ENCODE results near the gene TBC1D7.
"Not testable (repeated sequence)": the region's sequence is repeated elsewhere in the genome, so short reads cannot be mapped to it uniquely, and the experiment has no call there.

The TBC1D7 gene

DNA sequence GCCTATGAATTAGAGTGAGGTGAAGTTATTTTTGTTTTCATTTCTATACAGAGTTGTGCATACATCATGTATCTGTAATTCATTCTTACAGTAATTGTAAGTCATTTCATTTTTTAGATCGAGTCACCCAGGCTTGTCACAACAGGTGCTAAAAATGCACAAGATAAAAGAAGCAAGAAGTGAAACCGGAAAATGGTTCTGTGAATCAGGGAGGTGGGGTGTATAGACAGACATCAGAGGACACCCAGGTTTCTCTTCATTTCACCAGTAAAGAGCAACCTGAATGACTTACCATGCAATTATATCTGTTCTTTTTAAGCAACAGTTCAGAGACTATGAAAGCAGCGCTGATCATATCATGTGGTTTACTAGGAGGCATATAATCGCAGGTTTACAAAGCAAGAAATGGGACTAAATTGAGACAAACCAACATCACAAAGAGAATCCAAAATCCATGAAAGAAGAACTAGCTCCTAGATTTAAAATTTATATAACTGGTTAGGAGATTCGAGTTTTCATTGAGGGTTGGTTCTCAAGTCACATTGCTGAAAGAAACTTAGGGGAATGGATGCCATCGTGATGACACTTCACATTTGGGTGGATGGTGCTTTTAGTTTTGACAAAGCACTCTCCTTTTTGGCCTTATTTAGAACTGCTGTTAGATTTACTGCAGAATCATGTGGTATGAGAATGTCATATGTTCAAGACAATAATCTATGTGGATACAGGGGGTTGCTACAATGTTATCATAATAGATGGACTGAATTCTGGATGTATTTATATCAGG lies 27.9 kb upstream of the TBC1D7 start:
- DNase-seq, result peak; percentile 89

DNA sequence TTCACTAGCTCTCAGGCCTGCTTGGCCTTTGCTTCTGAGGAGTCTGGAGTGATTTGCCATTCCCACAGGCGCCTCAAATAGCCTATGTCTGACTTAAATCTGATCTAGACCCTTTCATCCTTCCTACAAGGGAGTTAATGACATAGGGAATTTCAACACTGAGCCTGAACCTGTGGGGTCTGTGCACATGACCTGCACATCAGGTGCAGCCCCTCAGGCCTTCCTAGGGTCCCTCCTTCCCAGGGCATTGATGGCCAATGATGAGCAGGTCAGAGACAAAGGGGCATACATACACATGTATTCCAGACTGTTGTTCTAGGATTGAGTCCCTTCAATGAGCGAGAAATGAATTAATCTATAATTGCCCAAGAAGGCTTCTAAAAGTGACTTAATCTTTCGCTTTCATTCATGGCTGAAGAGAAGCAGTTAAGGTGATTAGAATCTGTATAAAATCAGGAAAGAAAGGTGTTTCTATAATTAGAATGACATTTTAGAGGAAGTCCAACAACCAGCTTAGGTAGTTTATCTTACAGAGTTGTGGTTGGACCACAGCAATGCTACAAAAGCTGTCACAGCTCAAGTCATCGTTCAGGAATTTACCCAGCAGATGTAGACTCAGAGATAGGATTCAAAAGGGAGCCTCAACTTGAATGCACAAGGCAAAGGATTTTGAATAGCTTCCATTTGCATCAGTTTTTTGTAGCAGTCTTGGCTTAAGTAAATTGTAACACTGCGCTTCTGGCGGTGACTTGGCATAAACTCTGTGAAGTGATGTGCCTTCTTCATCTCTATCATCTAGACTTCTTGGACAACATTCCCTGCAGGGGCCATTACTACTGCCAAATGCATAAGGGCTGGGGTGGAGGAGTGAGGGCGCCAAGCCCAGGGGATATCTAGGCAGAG lies 27.0 kb upstream of the TBC1D7 start:
- peak; percentile 80 for DNase-seq

DNA sequence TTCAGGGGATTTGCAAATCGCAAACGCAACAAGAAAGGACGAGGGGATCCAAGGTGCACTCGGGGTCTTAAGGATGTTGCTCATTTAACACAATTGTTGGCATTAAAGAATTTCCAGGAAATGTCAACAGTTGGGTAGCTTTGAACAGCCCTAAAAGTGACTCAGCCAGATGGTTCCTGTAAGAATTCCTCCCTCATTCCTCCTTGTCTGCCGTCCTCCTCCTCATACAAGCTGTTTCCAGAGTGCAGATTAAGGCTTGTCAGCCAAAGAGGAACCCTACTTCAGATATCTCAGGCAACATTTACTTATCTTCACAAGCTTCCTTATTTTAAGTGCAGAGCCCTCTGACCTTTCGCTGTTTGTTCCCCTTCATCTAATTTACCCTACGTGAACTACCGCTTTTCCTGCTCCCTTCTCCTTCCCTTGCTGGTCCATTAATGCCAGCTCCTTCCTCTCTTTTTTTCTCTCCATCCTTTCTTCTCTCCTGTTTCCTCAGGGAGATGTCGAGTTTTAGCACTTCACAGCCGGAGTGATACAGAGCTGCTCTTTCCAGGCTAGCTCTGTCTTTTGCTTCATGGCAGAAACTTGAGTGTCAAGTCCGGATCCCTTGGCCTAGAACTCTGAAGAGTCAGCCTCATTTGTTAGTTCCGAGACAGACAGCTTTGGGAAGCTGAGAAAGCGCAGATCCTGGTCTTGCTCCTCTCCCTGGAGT lies 26.1 kb upstream of the TBC1D7 start:
- no peak for DNase-seq

DNA sequence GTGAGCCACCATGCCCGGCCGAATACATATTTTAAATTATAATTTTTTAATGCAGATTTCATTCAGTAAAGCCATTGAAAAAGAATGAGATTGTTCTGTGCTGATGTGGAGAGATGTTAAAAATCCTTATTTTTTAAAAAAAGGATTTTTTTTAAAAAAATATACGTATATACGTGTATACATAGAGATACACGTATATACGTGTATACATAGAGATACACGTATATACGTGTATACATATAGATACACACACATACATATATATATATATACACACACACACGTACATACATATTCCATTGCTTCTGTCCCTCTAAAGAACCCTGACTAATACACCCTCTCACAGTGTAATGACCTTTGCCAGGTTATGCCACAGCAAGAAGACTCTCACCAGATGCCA lies 23.8 kb upstream of the TBC1D7 start:
- DNase-seq, result no peak

DNA sequence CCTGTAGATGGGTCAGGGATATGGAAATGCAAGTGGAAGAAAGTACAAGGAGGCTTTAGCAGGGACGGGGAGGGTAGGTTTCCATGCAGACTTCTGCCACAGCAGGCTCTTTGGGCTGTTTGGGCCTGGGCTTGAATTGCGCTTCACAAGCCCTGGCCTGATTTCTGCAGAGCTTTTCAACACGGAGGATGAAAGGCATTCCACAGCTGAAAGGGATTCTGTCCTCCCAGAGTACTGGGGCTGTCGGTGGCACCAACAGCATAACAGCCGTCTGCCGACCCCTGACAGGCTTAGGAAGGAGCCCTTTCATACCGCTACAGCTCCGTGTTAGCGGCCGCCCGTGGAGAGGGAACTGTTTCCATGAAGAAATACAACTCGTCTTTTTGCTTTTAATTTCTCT lies 22.9 kb upstream of the TBC1D7 start:
- no peak for DNase-seq

DNA sequence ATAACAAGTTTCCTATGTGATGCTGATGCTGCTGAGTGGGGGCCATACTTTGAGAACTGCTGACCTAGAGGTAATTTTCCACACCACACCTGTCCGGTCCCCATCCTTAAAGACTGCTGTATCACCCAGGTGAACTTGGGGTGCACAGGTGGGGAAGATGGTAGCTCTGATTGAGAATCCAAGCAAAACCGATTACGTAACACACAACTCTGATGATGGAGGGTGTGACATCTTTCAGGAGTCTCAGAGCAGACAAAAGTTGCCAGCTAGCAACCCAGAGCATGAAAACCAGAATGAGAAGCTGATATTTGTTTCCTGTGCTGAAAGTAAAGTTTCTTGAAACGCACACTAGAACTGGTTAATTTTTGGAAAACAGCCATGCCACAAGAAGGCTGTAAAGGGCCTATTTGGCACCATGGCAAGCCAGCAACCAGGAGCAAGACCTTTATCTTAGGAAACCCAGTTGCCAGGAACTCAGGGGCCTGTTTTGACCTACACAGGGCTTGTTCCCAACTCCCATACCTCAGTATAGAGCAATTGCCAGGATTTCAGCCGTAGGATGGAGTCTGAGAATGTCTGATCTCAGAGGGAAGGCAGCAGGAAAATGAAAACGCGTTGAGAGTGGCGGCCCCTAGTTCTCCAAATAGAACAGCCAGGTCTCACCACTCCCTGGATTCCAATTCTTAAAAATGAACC lies 21.6 kb upstream of the TBC1D7 start:
- no peak for DNase-seq

DNA sequence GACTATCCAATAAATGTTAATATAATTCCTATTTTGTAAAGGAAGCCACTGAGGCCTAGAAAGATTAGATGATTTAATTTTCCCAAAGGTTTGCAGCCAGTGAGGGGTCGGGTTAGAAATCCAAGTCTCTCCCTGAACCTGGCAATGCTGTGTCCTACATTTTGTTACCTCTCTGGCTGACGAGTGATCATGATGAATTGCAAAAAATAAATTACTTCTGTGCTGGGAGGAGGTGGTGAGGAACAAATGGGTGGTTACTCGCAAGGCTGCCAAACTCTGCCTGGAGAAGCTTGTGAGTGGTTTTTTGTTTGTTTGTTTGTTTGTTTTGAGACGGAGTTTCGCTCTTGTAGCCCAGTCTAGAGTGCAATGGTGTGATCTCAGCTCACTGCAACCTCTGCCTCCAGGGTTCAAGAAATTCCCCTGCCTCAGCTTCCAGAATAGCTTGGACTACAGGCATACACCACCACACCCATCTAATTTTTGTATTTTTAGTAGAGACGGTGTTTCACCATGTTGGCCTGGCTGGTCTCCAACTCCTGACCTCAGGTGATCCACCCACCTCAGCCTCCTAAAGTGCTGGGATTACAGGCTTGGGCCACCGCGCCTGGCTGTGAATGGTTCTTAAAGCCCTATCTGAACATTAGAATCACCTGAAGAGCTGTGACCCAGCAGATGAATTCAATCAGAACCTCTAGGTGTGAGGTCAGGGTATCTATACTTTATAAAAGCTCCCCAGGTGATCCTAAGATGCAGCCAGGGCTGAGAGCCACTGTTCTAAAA lies 20.2 kb upstream of the TBC1D7 start:
- no peak for DNase-seq

DNA sequence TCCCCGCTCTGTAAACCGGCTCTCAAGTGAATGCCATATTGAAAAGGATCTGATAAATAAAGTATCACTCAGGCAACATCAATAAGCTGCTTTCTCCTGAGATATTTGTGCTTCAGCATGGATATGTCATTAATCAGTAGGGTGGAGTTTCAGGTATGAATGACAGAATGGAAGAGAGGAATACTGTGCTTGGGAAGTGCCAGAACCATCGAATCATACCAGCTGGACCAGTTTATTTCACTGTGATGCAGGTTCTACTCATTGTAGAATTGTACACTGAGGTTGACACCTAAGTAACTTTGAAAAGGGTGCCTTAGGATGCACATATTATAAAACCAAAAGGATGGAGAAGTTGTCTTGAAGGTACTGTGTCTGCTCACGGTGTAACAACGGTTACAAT lies 17.9 kb upstream of the TBC1D7 start:
- no peak for DNase-seq

DNA sequence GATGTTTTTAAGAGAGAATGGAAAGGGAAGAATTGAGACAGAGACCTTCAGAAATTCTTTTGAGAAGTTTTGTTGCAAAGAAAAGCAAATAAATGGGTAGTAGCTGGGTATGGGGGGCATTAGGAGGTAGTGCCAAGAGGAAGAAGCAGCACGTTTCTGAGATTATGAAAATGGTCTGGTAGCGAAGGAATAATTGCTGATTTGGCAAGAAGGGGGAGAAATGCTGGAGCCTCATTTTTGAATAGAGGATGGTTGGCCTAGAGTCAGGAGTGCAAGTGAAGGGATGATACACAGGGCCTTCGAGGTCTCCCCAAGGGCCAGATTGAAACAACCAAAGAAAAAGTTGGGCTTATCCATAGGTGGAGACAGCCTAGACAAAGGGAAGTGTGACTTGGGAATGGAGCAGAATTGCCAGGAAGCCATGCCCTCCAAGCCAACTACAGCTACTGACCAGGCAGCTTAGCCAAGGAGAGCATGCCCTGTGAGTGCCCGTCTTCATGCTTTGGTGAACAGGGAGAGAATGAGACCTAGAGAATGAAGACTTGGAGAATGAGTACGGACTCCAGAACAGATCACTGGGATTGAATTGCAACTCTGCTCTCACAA lies 14.2 kb upstream of the TBC1D7 start:
- DNase-seq, result no peak

DNA sequence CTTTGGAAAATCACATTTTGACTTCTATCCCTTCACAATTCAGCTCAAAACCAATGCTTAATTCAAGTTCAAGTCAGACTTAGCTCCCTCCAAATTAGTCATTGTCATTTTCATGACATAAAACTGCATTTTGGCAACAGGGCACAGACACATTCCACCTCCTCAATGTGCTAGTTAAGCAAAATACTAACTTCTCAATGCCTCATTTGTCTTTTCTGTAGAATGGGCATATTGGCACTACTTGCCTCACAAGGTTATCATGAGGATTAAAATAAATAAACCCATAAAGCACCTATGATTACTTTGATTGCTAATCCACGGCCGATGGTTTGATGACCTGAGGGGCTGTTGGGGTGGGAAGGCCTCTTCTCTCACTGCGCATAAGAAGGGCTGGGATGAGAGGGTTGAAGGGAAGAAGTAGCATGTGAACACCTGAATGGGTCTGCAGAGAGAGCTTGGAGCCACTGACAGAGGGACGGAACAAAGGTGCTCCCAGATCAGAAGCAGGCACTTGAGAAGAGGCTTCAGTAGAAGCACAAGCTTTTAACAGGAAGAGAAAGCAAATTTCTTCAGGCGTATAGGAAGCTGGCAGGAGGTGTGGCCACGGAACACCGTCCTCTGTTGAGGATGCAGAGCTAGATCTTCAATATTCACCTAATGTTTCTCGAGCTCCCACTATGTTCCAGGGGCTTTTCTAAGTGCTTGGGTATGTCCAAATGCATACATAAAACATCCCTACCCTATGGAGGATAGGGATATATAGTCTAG lies 11.7 kb upstream of the TBC1D7 start:
- DNase-seq, result no peak

DNA sequence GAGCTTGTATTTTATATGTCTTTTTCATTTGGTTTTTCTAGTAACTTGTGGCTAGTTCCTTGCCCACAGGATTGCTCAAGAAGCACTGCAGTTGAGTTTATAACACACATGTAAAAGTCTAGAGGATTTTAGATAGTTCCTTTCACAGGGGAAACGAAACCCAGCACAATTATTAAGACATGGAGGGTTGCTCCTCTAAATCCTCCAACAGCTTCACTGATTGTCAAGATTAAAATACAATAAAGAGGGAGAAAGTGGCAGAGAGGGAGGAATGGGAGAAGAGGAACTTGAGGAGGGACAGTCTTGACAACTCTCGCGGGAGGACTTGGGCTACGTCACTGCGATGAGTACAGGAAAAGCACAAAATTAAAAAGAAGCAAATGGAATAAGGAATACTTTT lies 9.7 kb upstream of the TBC1D7 start:
- no peak for DNase-seq

DNA sequence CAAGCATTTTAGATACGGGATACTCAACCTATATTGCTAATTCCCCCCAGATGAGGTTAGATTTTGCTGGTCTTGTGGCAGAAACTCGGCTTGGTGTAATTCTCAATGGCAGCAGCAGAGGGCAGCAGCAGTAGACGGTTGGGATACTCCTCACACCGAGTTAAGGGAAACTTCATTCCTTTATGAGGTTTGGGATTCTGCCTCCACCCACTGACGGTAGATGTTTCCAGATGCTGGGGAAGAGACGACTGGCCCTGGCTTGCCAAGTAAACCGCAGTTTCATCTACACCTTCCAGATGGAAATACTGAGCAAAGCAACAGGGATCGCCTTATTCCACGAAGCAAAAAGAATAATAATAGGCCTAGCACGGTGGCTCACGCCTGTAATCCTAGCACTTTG lies 8.2 kb upstream of the TBC1D7 start:
- peak; percentile 80 for DNase-seq

DNA sequence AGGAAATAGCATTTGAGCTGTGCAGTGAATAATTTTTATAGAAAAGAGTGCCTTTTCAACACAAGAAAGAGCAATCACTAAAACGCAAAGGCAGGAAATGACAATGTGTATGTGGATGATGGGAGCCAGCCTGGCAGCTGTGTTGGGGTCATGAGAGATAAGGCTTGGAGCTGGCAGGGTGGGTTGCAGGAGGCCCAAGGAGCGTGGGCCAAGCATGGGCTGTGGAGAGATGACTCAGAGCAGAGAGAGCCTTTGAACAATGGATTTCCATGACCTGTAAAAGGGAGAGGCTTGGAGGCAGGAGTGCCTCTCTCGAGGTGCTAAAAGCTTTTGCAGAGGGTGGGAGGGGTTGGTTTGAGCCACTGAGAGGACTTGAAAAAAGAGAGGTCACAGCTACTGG lies 6.6 kb upstream of the TBC1D7 start:
- DNase-seq, result no peak

DNA sequence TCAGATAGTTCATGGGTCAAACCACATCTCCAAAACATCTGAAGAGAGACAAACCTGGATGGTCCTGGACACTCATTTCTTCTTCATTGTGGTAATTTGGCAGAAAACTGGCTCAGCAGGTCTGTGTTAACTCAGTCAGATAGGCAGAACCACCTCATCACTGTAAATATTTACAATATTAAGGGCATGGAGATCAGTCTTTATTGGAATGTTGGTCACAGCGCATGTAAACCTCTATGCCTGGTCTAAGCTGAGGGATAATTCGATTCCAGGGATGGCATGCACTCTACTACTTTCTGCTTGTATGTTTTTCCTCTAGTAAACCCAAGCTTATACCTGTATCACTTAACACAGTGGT lies 4.0 kb upstream of the TBC1D7 start:
- DNase-seq, result no peak

DNA sequence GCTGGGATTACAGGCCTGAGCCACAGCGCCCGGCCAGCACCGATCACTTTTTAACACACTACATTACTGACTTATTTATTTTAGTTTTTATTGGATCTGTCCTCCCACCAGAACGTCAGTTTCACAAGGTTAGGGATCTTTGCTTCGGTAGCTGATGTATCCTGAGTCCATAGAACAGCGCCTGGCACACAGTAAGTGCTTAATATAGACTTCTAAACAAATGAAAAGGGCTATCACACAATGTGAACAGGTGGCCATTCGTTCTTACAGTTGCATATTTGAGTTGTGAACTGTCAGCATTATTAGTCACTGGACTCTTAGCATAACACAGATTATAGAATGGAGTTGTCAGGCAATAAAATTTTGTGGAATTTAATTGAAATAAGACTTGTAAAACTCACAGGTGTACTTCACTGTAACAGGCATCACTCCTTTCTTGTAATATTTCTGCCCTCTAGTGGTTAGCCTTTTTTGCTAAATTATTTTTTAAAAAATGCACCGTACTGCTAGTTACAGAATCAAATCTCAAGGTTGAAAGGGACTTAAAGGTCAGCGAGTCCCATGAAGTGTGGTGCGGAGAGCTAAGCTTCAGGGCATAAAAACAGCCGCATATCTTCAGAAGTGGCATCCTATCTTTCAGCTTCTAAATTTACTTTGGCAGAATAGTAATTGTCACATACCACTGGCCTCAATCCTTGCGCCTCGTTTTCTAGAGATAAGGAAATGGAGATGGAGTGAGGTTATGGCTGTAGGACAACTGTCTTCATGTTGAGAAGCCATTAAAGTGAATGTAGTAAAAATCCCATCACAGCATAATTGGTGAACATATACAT lies 3.4 kb upstream of the TBC1D7 start:
- DNase-seq, result peak; percentile 63

DNA sequence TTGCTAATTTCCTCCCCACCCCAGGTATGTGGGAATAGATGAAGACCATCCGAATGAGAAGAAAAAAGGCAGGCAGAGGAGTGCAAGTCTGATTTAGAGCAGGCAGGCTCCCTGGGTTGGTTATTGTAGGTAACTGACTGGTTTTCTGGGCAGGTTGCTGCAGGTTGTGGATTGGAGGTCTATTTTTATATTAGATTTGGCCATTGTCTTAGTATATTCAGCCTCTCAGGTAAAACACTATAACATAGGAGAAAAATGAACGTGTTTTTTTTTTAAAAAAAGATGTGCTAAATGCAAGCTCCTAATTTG lies 492 bp upstream of the TBC1D7 start:
- no peak for DNase-seq

DNA sequence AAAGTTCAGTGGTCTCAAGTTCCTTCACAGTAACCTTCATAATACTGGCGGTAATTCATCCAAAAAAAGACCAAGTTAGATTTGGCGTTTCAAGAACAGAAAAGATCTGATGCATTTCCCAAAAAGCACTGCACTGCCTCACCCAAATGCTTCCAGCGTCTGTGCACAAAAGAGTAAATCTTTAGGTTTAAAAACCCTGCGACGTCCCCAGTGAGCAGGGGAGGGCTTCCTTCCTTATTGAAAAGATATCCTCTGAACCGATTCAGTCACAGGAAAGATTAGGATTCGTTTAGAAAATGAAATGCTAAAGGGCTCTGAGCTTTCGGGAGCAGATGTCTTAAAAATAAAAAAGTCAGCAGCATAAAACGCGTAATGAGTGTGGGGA lies 654 bp downstream of the TBC1D7 start:
- peak; percentile 62 for DNase-seq

DNA sequence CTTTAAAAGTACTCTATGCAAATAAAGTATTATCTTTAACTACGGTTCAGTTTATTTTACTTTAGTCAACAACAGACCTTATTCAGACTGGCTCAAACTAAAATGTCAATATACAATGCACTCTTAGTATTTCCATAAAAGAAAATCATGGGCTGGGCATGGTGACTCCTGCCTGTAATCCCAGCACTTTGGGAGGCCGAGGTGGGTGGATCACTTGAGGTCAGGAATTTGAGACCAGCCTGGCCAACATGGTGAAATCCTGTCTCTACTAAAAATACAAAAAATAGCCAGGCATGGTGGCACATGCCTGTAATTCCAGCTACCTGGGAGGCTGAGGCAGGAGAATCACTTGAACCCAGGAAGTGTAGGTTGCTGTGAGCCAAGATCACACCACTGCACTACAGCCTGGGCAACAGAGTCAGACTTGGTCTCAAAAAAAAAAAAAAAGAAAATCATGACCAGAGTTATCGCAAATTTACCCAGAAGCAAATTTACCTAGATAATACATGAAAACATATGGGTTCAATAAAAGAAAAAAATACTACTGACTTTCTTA lies 2.2 kb downstream of the TBC1D7 start:
- DNase-seq, result not testable (repeated sequence)

DNA sequence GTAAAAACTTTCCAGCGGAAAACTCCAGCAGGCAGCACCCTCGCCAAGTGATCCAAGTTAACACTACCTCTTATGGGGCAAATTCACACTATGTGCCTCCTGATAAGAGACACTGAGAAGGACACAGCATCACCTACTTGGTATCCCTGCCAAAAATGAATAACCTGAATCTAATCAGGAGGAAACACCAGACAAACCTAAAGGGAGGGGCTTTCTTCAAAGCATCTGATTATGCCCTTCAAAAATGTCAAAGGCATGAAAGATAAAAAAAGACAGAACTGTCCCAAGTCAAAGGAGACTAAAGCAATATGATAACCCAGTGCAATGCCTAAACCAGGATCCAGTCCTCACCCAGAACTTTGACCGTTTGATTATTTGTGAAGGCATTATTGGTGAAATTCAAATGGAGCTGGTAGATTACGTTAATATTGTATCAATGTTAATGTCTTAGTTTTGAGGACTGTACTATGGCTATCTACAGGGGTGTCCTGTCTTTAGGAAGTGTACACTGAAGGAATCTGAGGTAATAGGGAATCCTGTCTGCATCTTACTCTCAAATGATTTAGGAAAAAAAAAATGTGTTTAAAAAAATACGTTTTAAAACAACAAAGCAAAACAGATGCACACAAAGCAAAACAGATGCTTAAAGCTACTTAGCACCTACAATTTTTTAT lies 8.3 kb downstream of the TBC1D7 start:
- no peak for DNase-seq

Measured in RPMI8226 (cell line).